UCSD-AML1 (cell line): Measurements from ENCODE around the gene TRA2B.

Source experiments
- DNase-seq: peaks from one replicate; lab custom pipeline; 2025; ENCODE audit not compliant: unreplicated experiment; lab: John Stamatoyannopoulos, UW

The TRA2B gene

GRCh38 chr3:185954366-185954723 is 16.5 kb upstream of the TRA2B start:
- DNase-seq, result no peak

- no peak for DNase-seq
Measured at GRCh38 chr3:185950728-185951127, 12.9 kb upstream of the TRA2B start.

GRCh38 chr3:185949515-185949914 is 11.7 kb upstream of the TRA2B start:
- DNase-seq, result no peak

- DNase-seq, result no peak
Measured at GRCh38 chr3:185948292-185948691, 10.5 kb upstream of the TRA2B start.

- no peak for DNase-seq
Measured at GRCh38 chr3:185943760-185944106, 5.9 kb upstream of the TRA2B start.

GRCh38 chr3:185942907-185943759 is 5.3 kb upstream of the TRA2B start:
- DNase-seq, result peak; percentile 77

- no peak for DNase-seq
Measured at GRCh38 chr3:185942396-185942795, 4.6 kb upstream of the TRA2B start.

GRCh38 chr3:185940951-185941350 is 3.1 kb upstream of the TRA2B start:
- DNase-seq, result no peak

- DNase-seq, result no peak
Measured at GRCh38 chr3:185939721-185940120, 1.9 kb upstream of the TRA2B start.

- DNase-seq, result peak; percentile 88
Measured at GRCh38 chr3:185936814-185937688, 763 bp downstream of the TRA2B start.

- DNase-seq, result no peak
Measured at GRCh38 chr3:185936273-185936629, 1.6 kb downstream of the TRA2B start.

GRCh38 chr3:185935465-185936272 is 2.1 kb downstream of the TRA2B start:
- no peak for DNase-seq

- DNase-seq, result no peak
Measured at GRCh38 chr3:185934767-185935464, 2.9 kb downstream of the TRA2B start.

GRCh38 chr3:185934174-185934557 is 3.6 kb downstream of the TRA2B start:
- DNase-seq, result no peak

GRCh38 chr3:185933374-185934173 is 4.2 kb downstream of the TRA2B start:
- no peak for DNase-seq

- DNase-seq, result no peak
Measured at GRCh38 chr3:185931777-185932612, 5.8 kb downstream of the TRA2B start.

- DNase-seq, result no peak
Measured at GRCh38 chr3:185930393-185931107, 7.3 kb downstream of the TRA2B start.
